ENCODE data around the gene ATP8B4. TPM values are rescaled to one million over a fixed set of nuclear protein-coding genes. Genes with fewer than 3 reads are reported as not detected.

Gene ATP8B4
- total and polyA plus RNA-seq, 2 donors (not counting 3 experiments of a cell fraction or from before 2014, with no cell fraction given) = not detected

DNA sequence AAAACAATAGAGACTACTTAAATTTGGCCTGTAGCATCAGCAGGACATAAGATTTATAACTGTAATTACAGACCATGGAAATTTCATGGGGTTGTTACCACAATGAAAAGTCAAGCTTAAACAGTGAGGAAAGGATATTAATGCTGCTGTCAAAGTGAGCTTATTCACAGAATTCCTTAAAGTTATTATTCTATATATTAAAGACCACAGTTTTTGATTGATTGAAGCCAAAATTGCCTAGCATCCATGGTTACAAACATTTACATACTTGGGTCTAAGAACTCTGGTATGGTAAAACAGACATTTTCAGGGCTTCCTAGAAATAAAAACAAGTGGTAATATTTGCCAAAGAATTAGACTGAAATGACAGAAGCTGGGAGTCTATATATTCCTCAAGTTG, 248.6 kb downstream of the ATP8B4 start:
- TF ChIP-seq POLR2AphosphoS5 (IDR thresholded peaks at IDR 0.05; ENCODE audit: insufficient read depth, low read depth, low read length) = no peak
- TF ChIP-seq EZH2 (IDR thresholded peaks at IDR 0.05; ENCODE audit: borderline replicate concordance, low read depth, low read length, severe bottlenecking) = no peak
- no peak for TF ChIP-seq MYC (IDR thresholded peaks at IDR 0.05; ENCODE audit: low read depth, low read length)
- TF ChIP-seq, protein P1, sequence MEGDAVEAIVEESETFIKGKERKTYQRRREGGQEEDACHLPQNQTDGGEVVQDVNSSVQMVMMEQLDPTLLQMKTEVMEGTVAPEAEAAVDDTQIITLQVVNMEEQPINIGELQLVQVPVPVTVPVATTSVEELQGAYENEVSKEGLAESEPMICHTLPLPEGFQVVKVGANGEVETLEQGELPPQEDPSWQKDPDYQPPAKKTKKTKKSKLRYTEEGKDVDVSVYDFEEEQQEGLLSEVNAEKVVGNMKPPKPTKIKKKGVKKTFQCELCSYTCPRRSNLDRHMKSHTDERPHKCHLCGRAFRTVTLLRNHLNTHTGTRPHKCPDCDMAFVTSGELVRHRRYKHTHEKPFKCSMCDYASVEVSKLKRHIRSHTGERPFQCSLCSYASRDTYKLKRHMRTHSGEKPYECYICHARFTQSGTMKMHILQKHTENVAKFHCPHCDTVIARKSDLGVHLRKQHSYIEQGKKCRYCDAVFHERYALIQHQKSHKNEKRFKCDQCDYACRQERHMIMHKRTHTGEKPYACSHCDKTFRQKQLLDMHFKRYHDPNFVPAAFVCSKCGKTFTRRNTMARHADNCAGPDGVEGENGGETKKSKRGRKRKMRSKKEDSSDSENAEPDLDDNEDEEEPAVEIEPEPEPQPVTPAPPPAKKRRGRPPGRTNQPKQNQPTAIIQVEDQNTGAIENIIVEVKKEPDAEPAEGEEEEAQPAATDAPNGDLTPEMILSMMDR (IDR thresholded peaks at IDR 0.05; ENCODE audit: extremely low read depth in 1 of 2, insufficient read depth in 1 of 2, low read depth in 1 of 2, low read length in 2 of 2) = no peak
- no peak for TF ChIP-seq GATA2 (IDR thresholded peaks at IDR 0.05; ENCODE audit: insufficient read depth, insufficient read length, low read depth, low read length)
- TF ChIP-seq JUN (IDR thresholded peaks at IDR 0.05; ENCODE audit: borderline replicate concordance, insufficient read depth, insufficient read length, low read depth) = no peak
- TF ChIP-seq FOS (IDR thresholded peaks at IDR 0.05; ENCODE audit: borderline replicate concordance, insufficient read depth, low read length) = no peak
- TF ChIP-seq POLR2A (IDR thresholded peaks at IDR 0.05; ENCODE audit: low read depth, low read length) = no peak
- TF ChIP-seq, protein P2, sequence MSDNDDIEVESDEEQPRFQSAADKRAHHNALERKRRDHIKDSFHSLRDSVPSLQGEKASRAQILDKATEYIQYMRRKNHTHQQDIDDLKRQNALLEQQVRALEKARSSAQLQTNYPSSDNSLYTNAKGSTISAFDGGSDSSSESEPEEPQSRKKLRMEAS (IDR thresholded peaks at IDR 0.05; ENCODE audit: insufficient read depth, insufficient read length) = no peak
- dilution Hi-C loops (cut with MboI; ENCODE audit: extremely low pct_ligation_motif_present, low sequenced_read_pairs) (no loop called here), intact Hi-C loops (cut with micrococcal nuclease) (no loop called here)
- H3K4me3 ChIP-seq (replicated peaks in 1 of 3; ENCODE audit: insufficient read depth in 1 of 3, low read depth in 1 of 3, low read length in 3 of 3) = no peak overlapping the region
- no TSS peak for BruUV-seq (replicated peaks)
- no peaks in the 10 kb centered on the region for H3K36me3 ChIP-seq (ENCODE audit: control insufficient read depth in 2 of 2, extremely low read depth in 1 of 2, insufficient read depth in 2 of 2, low read length in 2 of 2)
- H3K9ac ChIP-seq (replicated peaks; ENCODE audit: extremely low read depth, insufficient read depth, low read length) = no peak overlapping the region
- no peaks in the 10 kb centered on the region for H3K4me1 ChIP-seq (ENCODE audit: control insufficient read depth, extremely low read depth, insufficient read depth, low read length)
- DNase-seq (ENCODE audit: low read depth, low spot score) (no peak), FAIRE-seq (no peak)
- no peaks in the 10 kb centered on the region for H3K79me2 ChIP-seq (ENCODE audit: control insufficient read depth, insufficient read depth, low read length)
- H3K27me3 ChIP-seq (ENCODE audit: control insufficient read depth in 2 of 2, insufficient read depth in 2 of 2, low read length in 2 of 2) = no peaks in the 10 kb centered on the region
- H3K9me3 ChIP-seq (replicated peaks; ENCODE audit: control insufficient read depth, insufficient read depth, low read length) = no peaks in the 10 kb centered on the region
- H3K9me1 ChIP-seq (replicated peaks; ENCODE audit: control insufficient read depth, extremely low read depth, insufficient read depth, low read length) = no peaks in the 10 kb centered on the region
- ChIA-PET CTCF (no interaction called here), POLR2A (no interaction called here)
- H3K4me2 ChIP-seq (ENCODE audit: insufficient read depth, low read length) = no peak overlapping the region
- no peaks in the 10 kb centered on the region for H4K20me1 ChIP-seq (replicated peaks; ENCODE audit: control insufficient read depth, extremely low read depth, insufficient read depth, low read length)
- H2AFZ ChIP-seq (ENCODE audit: low read depth, low read length) = no peak overlapping the region
- H3K27ac ChIP-seq (ENCODE audit: insufficient read depth, low read depth, low read length) = no peak overlapping the region

Measured in endothelial cell of umbilical vein (primary cell).